HepG2 (cell line): ENCODE results near the gene HYLS1. TPM values are rescaled to one million over a fixed set of nuclear protein-coding genes. Genes with fewer than 3 reads are reported as not detected.

Source experiments
- ATAC-seq: fragments of 200-7000 bp; cut with Tn5 transposase; 3 replicates; pipeline ENCODE4 v1.9.1; 2020; ENCODE audit warnings: mild to moderate bottlenecking, moderate library complexity
- BruUV-seq: library from RNA; stranded (reverse); fragments of 400-500 nt; replicated peaks from 2 replicates; lab custom pipeline; 2021; lab: Mats Ljungman, UMichigan
- CTCF ChIA-PET: fragments of 300-600 bp; formaldehyde crosslinking; extraction: SDS; loops from one replicate; lab custom pipeline; 2021; ENCODE audit warnings: low total read pairs, inconsistent platforms, low intra/inter-chr PET ratio; lab: Yijun Ruan, JAX
- POLR2A ChIA-PET: fragments of 350-600 bp; sonication (Branson Sonifier 250); formaldehyde crosslinking; loops from one replicate; lab custom pipeline; 2020; ENCODE audit warnings: antibody characterized with exemption, inconsistent platforms; lab: Yijun Ruan, JAX
- DNase-seq: peaks from one replicate; pipeline ENCODE4 v3.0.0-alpha.2; 2015; ENCODE audit warnings: low spot score
- FAIRE-seq: peaks from 3 replicates; lab custom pipeline; 2011; peaks lifted over from hg19 to GRCh38; lab: Jason Lieb, UNC
- H2AFZ ChIP-seq: one replicate; pipeline ENCODE4 v1.6.1; 2011; ENCODE audit warnings: low read length, inconsistent platforms
- H3K27ac ChIP-seq: fragments of 300-600 bp; 3 replicates; pipeline ENCODE4 v1.8.0; 2011; ENCODE audit warnings: mixed run types, mild to moderate bottlenecking, mixed read lengths, low read length, inconsistent platforms; ENCODE audit not compliant: insufficient read depth; ENCODE audit errors: extremely low read length
- H3K27me3 ChIP-seq, 2 experiments: fragments of 200-600 bp in 1 of 2; 2 replicates in 1 of 2; 3 replicates in 1 of 2; pipeline versions ENCODE4 v1.6.0 to v1.8.0; 2011; ENCODE audit warnings: low read length in 2 of 2, mild to moderate bottlenecking in 2 of 2, moderate library complexity in 2 of 2, inconsistent platforms in 1 of 2; ENCODE audit not compliant: insufficient read depth in 2 of 2, control insufficient read depth in 1 of 2
- H3K36me3 ChIP-seq, 2 experiments: fragments of 200-600 bp in 1 of 2; replicated peaks in 1 of 2; 2 replicates in 1 of 2; 3 replicates in 1 of 2; pipeline versions ENCODE4 v1.5.1 to v1.8.0; 2011; ENCODE audit warnings: low read length in 2 of 2, inconsistent platforms in 1 of 2; ENCODE audit not compliant: insufficient read depth in 2 of 2, control insufficient read depth in 1 of 2
- H3K4me1 ChIP-seq: 2 replicates; pipeline ENCODE4 v1.5.1; 2012; ENCODE audit warnings: low read length, inconsistent platforms; ENCODE audit not compliant: insufficient read depth
- H3K4me2 ChIP-seq: 2 replicates; pipeline ENCODE4 v1.6.0; 2011; ENCODE audit warnings: low read depth, low read length, inconsistent platforms
- H3K4me3 ChIP-seq, 3 experiments: fragments of 200-600 bp in 1 of 3; sonication (generic), shearing (Covaris generic) in 1 of 3; replicated peaks in 1 of 3; 2 replicates each; pipeline ENCODE4 v1.5.1; 2011 to 2016; ENCODE audit warnings: low read length in 3 of 3, inconsistent platforms in 2 of 3, low read depth in 2 of 3, mild to moderate bottlenecking in 2 of 3, control low read depth in 1 of 3, mixed read lengths in 1 of 3; ENCODE audit not compliant: insufficient read depth in 1 of 3
- H3K79me2 ChIP-seq: one replicate; pipeline ENCODE4 v1.6.1; 2011; ENCODE audit warnings: low read length, inconsistent platforms; ENCODE audit not compliant: insufficient read depth
- H3K9ac ChIP-seq: 2 replicates; pipeline ENCODE4 v1.6.0; 2011; ENCODE audit warnings: mild to moderate bottlenecking, low read depth, low read length, inconsistent platforms; ENCODE audit not compliant: insufficient read depth
- H3K9me3 ChIP-seq: 2 replicates; pipeline ENCODE4 v1.5.1; 2012; ENCODE audit warnings: mild to moderate bottlenecking, low read length
- H4K20me1 ChIP-seq: 2 replicates; pipeline ENCODE4 v1.6.0; 2011; ENCODE audit warnings: inconsistent platforms, mild to moderate bottlenecking, low read length, moderate library complexity; ENCODE audit not compliant: insufficient read depth
- FOXC1 ChIP-seq: sonication (generic); formaldehyde crosslinking; IDR thresholded peaks from 2 replicates; pipeline ENCODE4 v1.8.0; 2022; ENCODE audit warnings: mild to moderate bottlenecking, missing genetic modification reagents, borderline replicate concordance
- FOXK1 ChIP-seq: sonication (generic); formaldehyde crosslinking; IDR thresholded peaks from 2 replicates; pipeline ENCODE4 v1.4.0; 2020; ENCODE audit warnings: low read depth, missing genetic modification reagents, borderline replicate concordance
- GABPA ChIP-seq, 2 experiments: IDR thresholded peaks; 2 replicates each; pipeline ENCODE4 v1.6.1; 2011 to 2016; ENCODE audit warnings: low read depth in 2 of 2, low read length in 1 of 2, missing biosample characterization in 1 of 2, missing genetic modification characterization in 1 of 2
- ZNF143 ChIP-seq: sonication (generic); formaldehyde crosslinking; IDR thresholded peaks from 2 replicates; pipeline ENCODE4 v1.4.0; 2020; ENCODE audit warnings: missing genetic modification reagents
- WGBS: methylation state at CpG from one replicate; pipeline ENCODE4 v1.1.6; 2017; ENCODE audit warnings: low lambda C conversion rate; 5-methylcytosine and 5-hydroxymethylcytosine counted together
- in situ Hi-C: cut with HindIII; loops from 2 replicates; pipeline ENCODE4 v1.10.0; 2017; ENCODE audit warnings: low pct_unique_long_range_greater_than_20kb; ENCODE audit not compliant: extremely low pct_ligation_motif_present
- intact Hi-C: fragments of 100-400 bp; cut with micrococcal nuclease; formaldehyde crosslinking; loops from one replicate; pipeline ENCODE4 v1.10.0; 2022; ENCODE audit not compliant: unreplicated experiment
- polyA plus RNA-seq, 8 experiments: library from polyadenylated mRNA; depleted of rRNA in 3 of 8; stranded (reverse) in 7 of 8; unstranded in 1 of 8; fragments of >200 nt; fragmentation: Illumina TruSeq in 4 of 8; extraction: Trizol in 4 of 8; gene quantifications; 2 replicates each; pipeline versions ENCODE4 v1.2.1 to v1.2.3, GENCODE V29; 2011 to 2016; ENCODE audit warnings: low read depth in 4 of 8, missing spikeins in 1 of 8, mixed read lengths in 1 of 8; ENCODE audit not compliant: insufficient read depth in 1 of 8
- total RNA-seq, 5 experiments: library from RNA; depleted of rRNA; stranded (reverse); fragments of >200 nt; fragmentation: Illumina TruSeq; extraction: Trizol; gene quantifications; 2 replicates each; pipeline ENCODE4 v1.2.3, GENCODE V29; 2016; ENCODE audit warnings: low read depth in 1 of 5

HYLS1 gene
- total and polyA plus RNA-seq, 2 of the 13 experiments (the other 11 are each of a cell fraction or from before 2014, with no cell fraction given): 1.3 to 3.8 TPM

- Histone ChIP-seq H3K27me3 (0 out of 5 replicates have a peak, but pooled peaks cover 0 to 8% of the 10 kb centered on the region in 2 experiments), H2AFZ (no peak overlapping the region), H3K27ac (no peak overlapping the region), H3K4me3 (no peak overlapping the region; a peak in 1 of 6 replicates), H3K4me1 (peaks cover 21% of the 10 kb centered on the region), H3K9ac (no peak overlapping the region), H3K4me2 (peak overlapping the region; percentile 34), H3K9me3 (no peaks in the 10 kb centered on the region), H3K36me3 (no peaks in the 10 kb centered on the region), H4K20me1 (no peaks in the 10 kb centered on the region), H3K79me2 (no peaks in the 10 kb centered on the region)
- WGBS: 31% methylated on average over 12 of the region's 12 CpGs
- intact Hi-C loops: no loop called here
- 0 out of 2 replicates have a peak, but pooled peaks have one; percentile 23 for TF ChIP-seq ZNF143 (CRISPR knock-in tag)
- no peak for TF ChIP-seq FOXK1 (CRISPR knock-in tag)
- in situ Hi-C loops: no loop called here
- CTCF ChIA-PET: no interaction called here
- ATAC-seq (peak; percentile 65), DNase-seq (no peak), FAIRE-seq (no peak)
- BruUV-seq: no TSS peak
- POLR2A ChIA-PET: no interaction called here
These were observed 48.2 kb downstream of the HYLS1 start for GRCh38 chr11:125935618-125936199.

GRCh38 chr11:125938418-125938817 lies 51.0 kb downstream of the HYLS1 start:
- no peaks in the 10 kb centered on the region for H3K27me3 ChIP-seq
- H3K79me2 ChIP-seq: no peaks in the 10 kb centered on the region
- no peak overlapping the region for H3K4me3 ChIP-seq
- no peak overlapping the region for H3K4me2 ChIP-seq
- no peak for ATAC-seq
- in situ Hi-C loops (no loop called here), intact Hi-C loops (no loop called here)
- WGBS: 66% methylated on average over 5 of the region's 5 CpGs
- no peak overlapping the region for H3K9ac ChIP-seq
- no peak for DNase-seq
- POLR2A ChIA-PET: no interaction called here
- CTCF ChIA-PET: no interaction called here
- H3K36me3 ChIP-seq: no peaks in the 10 kb centered on the region
- no peak for FAIRE-seq
- H3K9me3 ChIP-seq: no peaks in the 10 kb centered on the region
- TF ChIP-seq FOXC1 (CRISPR knock-in tag): no peak
- peak; percentile 53 for TF ChIP-seq GABPA (IDR thresholded peaks at IDR 0.05; ENCODE audit: low read depth, low read length)
- TF ChIP-seq GABPA (CRISPR knock-in tag; IDR thresholded peaks at IDR 0.05; ENCODE audit: low read depth): peak; percentile 70
- H3K4me1 ChIP-seq: peaks cover 46% of the 10 kb centered on the region
- no peaks in the 10 kb centered on the region for H4K20me1 ChIP-seq
- H2AFZ ChIP-seq: peak overlapping the region; percentile 52
- BruUV-seq: no TSS peak
- H3K27ac ChIP-seq: no peak overlapping the region
